GM12878 (cell line): ENCODE results near the gene SAP130. TPM values are rescaled to one million over a fixed set of nuclear protein-coding genes. Genes with fewer than 3 reads are reported as not detected.

Experiments used
- ATAC-seq: fragments of 200-7000 bp; cut with Tn5 transposase; 3 replicates; pipeline ENCODE4 v1.9.1; 2020; ENCODE audit warnings: mild to moderate bottlenecking, moderate library complexity
- BruUV-seq: library from RNA; stranded (reverse); fragments of 400-500 nt; replicated peaks from 2 replicates; lab custom pipeline; 2021; lab: Mats Ljungman, UMichigan
- CTCF ChIA-PET: fragments of 300-600 bp; sonication (Branson Sonifier 250); formaldehyde crosslinking; extraction: SDS; loops from one replicate; lab custom pipeline; 2021; ENCODE audit warnings: inconsistent platforms; lab: Yijun Ruan, JAX
- POLR2A ChIA-PET: fragments of 350-600 bp; formaldehyde crosslinking; extraction: SDS; loops from one replicate; lab custom pipeline; 2021; ENCODE audit warnings: inconsistent platforms; lab: Charles Lee
- RAD21 ChIA-PET: fragments of 300-600 bp; sonication (Branson Sonifier 250); formaldehyde crosslinking; loops from one replicate; lab custom pipeline; 2023; ENCODE audit warnings: antibody characterized with exemption; ENCODE audit not compliant: unreplicated experiment; lab: Charles Lee
- SMC1A ChIA-PET: fragments of 300-600 bp; sonication (Branson Sonifier 250); formaldehyde crosslinking; loops from one replicate; lab custom pipeline; 2023; ENCODE audit not compliant: unreplicated experiment, uncharacterized antibody; lab: Charles Lee
- DNase-seq: peaks from one replicate; pipeline ENCODE4 v3.0.0-alpha.2; 2011; ENCODE audit warnings: low read depth, low spot score
- FAIRE-seq: peaks from 3 replicates; lab custom pipeline; 2011; peaks lifted over from hg19 to GRCh38; lab: Jason Lieb, UNC
- H2AFZ ChIP-seq: 2 replicates; pipeline ENCODE4 v1.6.0; 2011; ENCODE audit warnings: low read depth, low read length, control low read depth; ENCODE audit not compliant: control insufficient read depth
- H3K27ac ChIP-seq: 2 replicates; pipeline ENCODE4 v1.5.1; 2011; ENCODE audit warnings: control low read depth; ENCODE audit not compliant: control insufficient read depth, insufficient read depth
- H3K27me3 ChIP-seq, 2 experiments: replicated peaks in 1 of 2; 2 replicates each; pipeline versions ENCODE4 v1.6.0 to v1.6.1; 2011; ENCODE audit warnings: low read length in 1 of 2; ENCODE audit not compliant: control insufficient read depth in 2 of 2, insufficient read depth in 2 of 2
- H3K36me3 ChIP-seq, 2 experiments: 2 replicates each; pipeline ENCODE4 v1.5.1; 2011; ENCODE audit warnings: low read length in 1 of 2; ENCODE audit not compliant: control insufficient read depth in 2 of 2, insufficient read depth in 2 of 2
- H3K4me1 ChIP-seq: 2 replicates; pipeline ENCODE4 v1.6.1; 2011; ENCODE audit warnings: mild to moderate bottlenecking, low read length, moderate library complexity, mixed read lengths; ENCODE audit not compliant: control insufficient read depth, insufficient read depth
- H3K4me2 ChIP-seq: 2 replicates; pipeline ENCODE4 v1.6.0; 2011; ENCODE audit warnings: control low read depth; ENCODE audit not compliant: control insufficient read depth, insufficient read depth
- H3K4me3 ChIP-seq: fragments of 200-600 bp; sonication (generic); 2 replicates; pipeline ENCODE4 v1.5.1; 2016
- H3K79me2 ChIP-seq: 2 replicates; pipeline ENCODE4 v1.6.0; 2011; ENCODE audit warnings: low read length; ENCODE audit not compliant: control insufficient read depth, insufficient read depth
- H3K9ac ChIP-seq: 2 replicates; pipeline ENCODE4 v1.8.0; 2011; ENCODE audit warnings: low read length, control low read depth, mixed read lengths; ENCODE audit not compliant: control insufficient read depth, insufficient read depth
- H3K9me3 ChIP-seq: replicated peaks from 3 replicates; pipeline ENCODE4 v1.5.1; 2011; ENCODE audit warnings: mild to moderate bottlenecking, low read length; ENCODE audit not compliant: control insufficient read depth, insufficient read depth
- H4K20me1 ChIP-seq: 2 replicates; pipeline ENCODE4 v1.6.0; 2011; ENCODE audit not compliant: control insufficient read depth, insufficient read depth
- ATF7 ChIP-seq: fragments of 450-650 bp; IDR thresholded peaks from 2 replicates; pipeline ENCODE4 v1.6.1; 2016; ENCODE audit warnings: low read depth, mild to moderate bottlenecking
- EED ChIP-seq: sonication (generic); IDR thresholded peaks from 2 replicates; pipeline ENCODE4 v1.6.1; 2016; ENCODE audit warnings: antibody characterized with exemption, low read depth
- IKZF1 ChIP-seq: fragments of 450-650 bp; conservative IDR thresholded peaks from 2 replicates; pipeline ENCODE4 v1.6.1; 2017; ENCODE audit warnings: antibody characterized with exemption, mild to moderate bottlenecking
- IKZF2 ChIP-seq, 2 experiments: fragments of 450-650 bp; IDR thresholded peaks; 2 replicates each; pipeline ENCODE4 v1.6.1; 2017; ENCODE audit warnings: mild to moderate bottlenecking in 2 of 2, moderate library complexity in 2 of 2
- LARP7 ChIP-seq: fragments of 450-650 bp; IDR thresholded peaks from 2 replicates; pipeline ENCODE4 v1.6.1; 2017; ENCODE audit warnings: mild to moderate bottlenecking
- NFYA ChIP-seq: IDR thresholded peaks from 2 replicates; pipeline ENCODE4 v1.6.1; 2011; ENCODE audit warnings: low read depth, mild to moderate bottlenecking, low read length, improper control_type of control experiment, borderline replicate concordance
- NR2C1 ChIP-seq: fragments of 450-650 bp; IDR thresholded peaks from 2 replicates; pipeline ENCODE4 v1.6.1; 2017; ENCODE audit warnings: antibody characterized with exemption, mild to moderate bottlenecking, moderate library complexity
- POLR2A ChIP-seq: IDR thresholded peaks from 2 replicates; pipeline ENCODE4 v1.6.1; 2011; ENCODE audit warnings: low read depth, mild to moderate bottlenecking, low read length
- RELA ChIP-seq: fragments of 450-650 bp; IDR thresholded peaks from 2 replicates; pipeline ENCODE4 v1.8.0; 2014; ENCODE audit warnings: borderline replicate concordance; ENCODE audit not compliant: partially characterized antibody
- SIN3A ChIP-seq: IDR thresholded peaks from 2 replicates; pipeline ENCODE4 v1.6.1; 2012; ENCODE audit warnings: low read depth, low read length, improper control_type of control experiment
- SRF ChIP-seq, 2 experiments: IDR thresholded peaks; 2 replicates each; pipeline ENCODE4 v1.6.1; 2011; ENCODE audit warnings: low read depth in 2 of 2, low read length in 2 of 2, mild to moderate bottlenecking in 1 of 2, moderate library complexity in 1 of 2
- TAF1 ChIP-seq: IDR thresholded peaks from 2 replicates; pipeline ENCODE4 v1.6.1; 2011; ENCODE audit warnings: mild to moderate bottlenecking, low read depth, low read length, borderline replicate concordance
- ZNF384 ChIP-seq: IDR thresholded peaks from 2 replicates; pipeline ENCODE4 v1.6.1; 2012; ENCODE audit warnings: low read depth, mild to moderate bottlenecking, low read length, improper control_type of control experiment, borderline replicate concordance
- WGBS: methylation state at CpG from one replicate; pipeline ENCODE4 v1.1.6; 2016; ENCODE audit warnings: low lambda C conversion rate; ENCODE audit not compliant: insufficient replicate concordance, insufficient coverage; ENCODE audit errors: missing lambda C conversion rate; 5-methylcytosine and 5-hydroxymethylcytosine counted together
- in situ Hi-C: fragments of 300-500 bp; cut with MboI; formaldehyde crosslinking; loops from 9 replicates; pipeline ENCODE4 v1.14.3; 2018; ENCODE audit warnings: mixed read lengths
- intact Hi-C: fragments of 100-400 bp; cut with micrococcal nuclease; formaldehyde crosslinking; loops from one replicate; pipeline ENCODE4 v1.14.2; 2022; ENCODE audit not compliant: unreplicated experiment
- polyA plus RNA-seq, 11 experiments: library from polyadenylated mRNA; depleted of rRNA in 4 of 11; unstranded in 6 of 11; stranded (reverse) in 5 of 11; fragments of >200 nt; fragmentation: Nextera tagmentation in 4 of 11; fragmentation: Illumina TruSeq in 1 of 11; extraction: Ambion mirVana in 4 of 11; extraction: Trizol in 1 of 11; gene quantifications; 1 replicate in 1 of 11; 2 replicates in 10 of 11; pipeline versions ENCODE4 v1.2.1 to v1.2.3, GENCODE V29; 2011 to 2016; ENCODE audit warnings: inconsistent platforms in 2 of 11, missing spikeins in 2 of 11, low read depth in 1 of 11
- total RNA-seq, 4 experiments: library from RNA; depleted of rRNA in 3 of 4; stranded (reverse); fragments of >200 nt in 3 of 4; fragmentation: Illumina TruSeq in 1 of 4; extraction: Trizol in 1 of 4; gene quantifications; 2 replicates each; pipeline versions ENCODE4 v1.2.1 to v1.2.3, GENCODE V29; 2013 to 2021
- TF ChIP-seq, protein P1 (sequence below): fragments of 450-650 bp; formaldehyde crosslinking; IDR thresholded peaks from 2 replicates; pipeline ENCODE4 v1.4.0; 2022; ENCODE audit warnings: mild to moderate bottlenecking, moderate library complexity
- TF ChIP-seq, protein P2 (sequence below): fragments of 450-650 bp; IDR thresholded peaks from 2 replicates; pipeline ENCODE4 v1.6.1; 2017; ENCODE audit warnings: borderline replicate concordance

SAP130 gene
- total and polyA plus RNA-seq, 10 of the 15 experiments (the other 5 are each of a cell fraction or from before 2014, with no cell fraction given), result 5.0 to 26.2 (median 9.9) TPM

DNA sequence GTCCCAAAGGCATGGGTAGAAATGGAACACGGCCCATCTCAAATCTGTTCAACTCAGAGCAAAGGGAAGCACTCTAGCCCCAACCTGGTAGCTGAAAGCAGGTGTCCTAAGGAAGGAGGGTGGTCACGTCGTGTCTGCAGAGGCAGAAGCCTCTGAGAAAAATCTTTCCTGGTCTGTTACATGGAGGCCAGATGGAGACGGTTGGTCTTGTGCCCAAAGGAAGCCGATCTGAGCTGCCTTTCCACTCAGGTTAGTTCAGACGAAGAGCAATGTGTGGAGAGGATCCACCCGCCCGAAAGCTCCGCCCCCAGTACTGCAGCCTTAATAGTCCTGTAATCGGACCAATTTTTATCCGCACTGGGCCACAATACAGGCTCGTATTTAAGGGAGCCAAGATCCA, 87.2 kb downstream of the SAP130 start:
- no peak for FAIRE-seq
- POLR2A ChIA-PET, result no interaction called here
- no peak overlapping the region for H2AFZ ChIP-seq
- SMC1A ChIA-PET, result no interaction called here
- in situ Hi-C loops, result no loop called here
- no peaks in the 10 kb centered on the region for H3K9me3 ChIP-seq
- no peaks in the 10 kb centered on the region for H3K4me1 ChIP-seq
- no peak overlapping the region for H3K4me3 ChIP-seq
- intact Hi-C loops, result no loop called here
- RAD21 ChIA-PET, result no interaction called here
- no TSS peak for BruUV-seq
- H3K36me3 ChIP-seq, result peaks cover 1 to 9% of the 10 kb centered on the region in 2 experiments; a peak in 3 of 4 replicates
- WGBS, result 94% methylated on average over 12 of the region's 12 CpGs
- no peak overlapping the region for H3K4me2 ChIP-seq
- ATAC-seq, result no peak
- no peak for DNase-seq
- H4K20me1 ChIP-seq, result no peaks in the 10 kb centered on the region
- H3K27ac ChIP-seq, result no peak overlapping the region
- TF ChIP-seq POLR2A (0 out of 2 replicates have a peak, but pooled peaks have one; percentile 16), NR2C1 (no peak)
- H3K27me3 ChIP-seq, result no peaks in the 10 kb centered on the region
- no peak overlapping the region for H3K9ac ChIP-seq
- H3K79me2 ChIP-seq, result no peaks in the 10 kb centered on the region
- CTCF ChIA-PET, result no interaction called here

DNA sequence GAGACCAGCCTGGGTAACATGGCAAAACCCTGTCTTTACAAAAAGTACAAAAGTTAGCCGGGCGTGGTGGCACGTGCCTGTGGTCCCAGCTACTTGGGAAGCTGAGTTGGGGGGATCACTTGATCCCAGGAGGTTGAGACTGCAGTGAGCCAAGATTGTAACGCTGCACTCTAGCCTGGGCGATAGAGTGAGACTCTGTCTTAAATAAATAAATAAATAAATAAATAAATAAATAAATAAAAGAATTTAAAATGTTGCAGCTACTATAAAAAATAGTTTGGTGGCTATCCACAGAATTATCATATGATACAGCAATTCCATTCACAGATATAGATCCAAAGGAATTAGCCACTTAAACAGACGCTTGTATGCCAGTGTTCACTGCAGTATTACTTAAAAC, 92.5 kb downstream of the SAP130 start:
- WGBS, result 50% methylated on average over 6 of the region's 6 CpGs
- intact Hi-C loops (no loop called here), in situ Hi-C loops (no loop called here)
- Histone ChIP-seq H3K27me3 (no peaks in the 10 kb centered on the region), H3K9ac (no peak overlapping the region), H3K4me2 (no peak overlapping the region), H3K9me3 (no peaks in the 10 kb centered on the region), H3K4me3 (no peak overlapping the region), H3K4me1 (no peaks in the 10 kb centered on the region), H3K27ac (no peak overlapping the region), H4K20me1 (no peaks in the 10 kb centered on the region), H2AFZ (no peak overlapping the region), H3K79me2 (no peaks in the 10 kb centered on the region), H3K36me3 (no peaks in the 10 kb centered on the region)
- ChIA-PET CTCF (no interaction called here), POLR2A (no interaction called here), SMC1A (no interaction called here), RAD21 (no interaction called here)
- BruUV-seq, result no TSS peak
- FAIRE-seq, result no peak
- no peak for DNase-seq
- TF ChIP-seq NFYA (no peak), ATF7 (no peak), POLR2A (no peak), TAF1 (no peak), RELA (no peak), EED (no peak), LARP7 (no peak), SRF (IDR thresholded peaks at IDR 0.05; ENCODE audit: low read depth in 2 of 2, low read length in 2 of 2) (no peak), ZNF384 (no peak), SIN3A (no peak), IKZF2 (IDR thresholded peaks at IDR 0.05) (no peak), IKZF1 (no peak)
- TF ChIP-seq, protein P1, sequence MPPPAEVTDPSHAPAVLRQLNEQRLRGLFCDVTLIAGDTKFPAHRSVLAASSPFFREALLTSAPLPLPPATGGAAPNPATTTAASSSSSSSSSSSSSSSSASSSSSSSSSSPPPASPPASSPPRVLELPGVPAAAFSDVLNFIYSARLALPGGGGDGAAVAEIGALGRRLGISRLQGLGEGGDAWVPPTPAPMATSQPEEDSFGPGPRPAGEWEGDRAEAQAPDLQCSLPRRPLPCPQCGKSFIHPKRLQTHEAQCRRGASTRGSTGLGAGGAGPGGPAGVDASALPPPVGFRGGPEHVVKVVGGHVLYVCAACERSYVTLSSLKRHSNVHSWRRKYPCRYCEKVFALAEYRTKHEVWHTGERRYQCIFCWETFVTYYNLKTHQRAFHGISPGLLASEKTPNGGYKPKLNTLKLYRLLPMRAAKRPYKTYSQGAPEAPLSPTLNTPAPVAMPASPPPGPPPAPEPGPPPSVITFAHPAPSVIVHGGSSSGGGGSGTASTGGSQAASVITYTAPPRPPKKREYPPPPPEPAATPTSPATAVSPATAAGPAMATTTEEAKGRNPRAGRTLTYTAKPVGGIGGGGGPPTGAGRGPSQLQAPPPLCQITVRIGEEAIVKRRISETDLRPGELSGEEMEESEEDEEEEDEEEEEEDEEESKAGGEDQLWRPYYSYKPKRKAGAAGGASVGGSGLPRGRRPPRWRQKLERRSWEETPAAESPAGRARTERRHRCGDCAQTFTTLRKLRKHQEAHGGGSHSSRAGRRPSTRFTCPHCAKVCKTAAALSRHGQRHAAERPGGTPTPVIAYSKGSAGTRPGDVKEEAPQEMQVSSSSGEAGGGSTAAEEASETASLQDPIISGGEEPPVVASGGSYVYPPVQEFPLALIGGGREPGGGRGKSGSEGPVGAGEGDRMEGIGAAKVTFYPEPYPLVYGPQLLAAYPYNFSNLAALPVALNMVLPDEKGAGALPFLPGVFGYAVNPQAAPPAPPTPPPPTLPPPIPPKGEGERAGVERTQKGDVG (CRISPR knock-in tag), result no peak
- TF ChIP-seq, protein P2, sequence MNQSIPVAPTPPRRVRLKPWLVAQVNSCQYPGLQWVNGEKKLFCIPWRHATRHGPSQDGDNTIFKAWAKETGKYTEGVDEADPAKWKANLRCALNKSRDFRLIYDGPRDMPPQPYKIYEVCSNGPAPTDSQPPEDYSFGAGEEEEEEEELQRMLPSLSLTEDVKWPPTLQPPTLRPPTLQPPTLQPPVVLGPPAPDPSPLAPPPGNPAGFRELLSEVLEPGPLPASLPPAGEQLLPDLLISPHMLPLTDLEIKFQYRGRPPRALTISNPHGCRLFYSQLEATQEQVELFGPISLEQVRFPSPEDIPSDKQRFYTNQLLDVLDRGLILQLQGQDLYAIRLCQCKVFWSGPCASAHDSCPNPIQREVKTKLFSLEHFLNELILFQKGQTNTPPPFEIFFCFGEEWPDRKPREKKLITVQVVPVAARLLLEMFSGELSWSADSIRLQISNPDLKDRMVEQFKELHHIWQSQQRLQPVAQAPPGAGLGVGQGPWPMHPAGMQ, result no peak
- no peak for ATAC-seq
